Suprapubic skin (tissue), 4 donors: Measurements from ENCODE around the gene CCL3.

Source experiments
- EP300 ChIP-seq: sonication (generic); formaldehyde crosslinking; IDR thresholded peaks from one replicate; pipeline ENCODE4 v1.6.1; 2017; ENCODE audit warnings: antibody characterized with exemption
- POLR2A ChIP-seq, 2 donors: fragments of 450-650 bp; IDR thresholded peaks; one replicate each; pipeline ENCODE4 v1.6.1; 2017; ENCODE audit warnings: antibody characterized with exemption in 2 of 2, mild to moderate bottlenecking in 2 of 2, moderate library complexity in 2 of 2
- POLR2AphosphoS5 ChIP-seq, 3 donors: sonication (generic); formaldehyde crosslinking; IDR thresholded peaks; one replicate each; pipeline ENCODE4 v1.6.1; 2017; ENCODE audit warnings: antibody characterized with exemption in 3 of 3
- TF ChIP-seq, protein P1 (sequence below), 2 donors: fragments of 200-600 bp in 1 of 2; fragments of 450-650 bp in 1 of 2; sonication (generic) in 1 of 2; IDR thresholded peaks; one replicate each; pipeline ENCODE4 v1.5.1; 2016 to 2019; ENCODE audit warnings: antibody characterized with exemption in 2 of 2, mild to moderate bottlenecking in 1 of 2, moderate library complexity in 1 of 2

DNA sequence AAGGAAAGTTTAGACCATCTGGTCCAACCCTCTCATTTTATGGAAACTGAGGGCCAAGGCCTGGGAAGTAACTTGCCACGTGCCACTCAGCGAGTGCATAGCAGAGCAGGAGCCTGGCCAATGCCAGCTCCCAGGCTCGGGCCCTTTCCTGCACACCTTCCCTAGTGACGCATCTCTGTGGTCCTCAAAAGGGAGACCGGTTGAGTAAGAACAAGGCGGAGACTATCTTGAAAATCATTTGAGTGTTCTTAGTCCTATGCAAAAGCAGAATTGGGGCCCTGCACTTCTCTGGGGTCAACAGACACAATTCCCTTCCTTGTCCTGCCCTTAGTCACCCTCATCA, 16.5 kb upstream of the CCL3 start:
- TF ChIP-seq POLR2A (IDR thresholded peaks at IDR 0.05) (no peak), EP300 (no peak), POLR2AphosphoS5 (IDR thresholded peaks at IDR 0.05) (no peak)
- TF ChIP-seq, protein P1, sequence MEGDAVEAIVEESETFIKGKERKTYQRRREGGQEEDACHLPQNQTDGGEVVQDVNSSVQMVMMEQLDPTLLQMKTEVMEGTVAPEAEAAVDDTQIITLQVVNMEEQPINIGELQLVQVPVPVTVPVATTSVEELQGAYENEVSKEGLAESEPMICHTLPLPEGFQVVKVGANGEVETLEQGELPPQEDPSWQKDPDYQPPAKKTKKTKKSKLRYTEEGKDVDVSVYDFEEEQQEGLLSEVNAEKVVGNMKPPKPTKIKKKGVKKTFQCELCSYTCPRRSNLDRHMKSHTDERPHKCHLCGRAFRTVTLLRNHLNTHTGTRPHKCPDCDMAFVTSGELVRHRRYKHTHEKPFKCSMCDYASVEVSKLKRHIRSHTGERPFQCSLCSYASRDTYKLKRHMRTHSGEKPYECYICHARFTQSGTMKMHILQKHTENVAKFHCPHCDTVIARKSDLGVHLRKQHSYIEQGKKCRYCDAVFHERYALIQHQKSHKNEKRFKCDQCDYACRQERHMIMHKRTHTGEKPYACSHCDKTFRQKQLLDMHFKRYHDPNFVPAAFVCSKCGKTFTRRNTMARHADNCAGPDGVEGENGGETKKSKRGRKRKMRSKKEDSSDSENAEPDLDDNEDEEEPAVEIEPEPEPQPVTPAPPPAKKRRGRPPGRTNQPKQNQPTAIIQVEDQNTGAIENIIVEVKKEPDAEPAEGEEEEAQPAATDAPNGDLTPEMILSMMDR (IDR thresholded peaks at IDR 0.05), result no peak
